Measurements from ENCODE around the gene SLC17A4.

Gene SLC17A4

GRCh38 chr6:25829375-25829774 lies 74.8 kb downstream of the SLC17A4 start:
- DNase-seq = no peak

- no peak for DNase-seq
Measured at GRCh38 chr6:25830458-25830857, 75.9 kb downstream of the SLC17A4 start.
